Adrenal gland (tissue), 12 donors: Measurements from ENCODE around the gene TCEA3. TPM values are rescaled to one million over a fixed set of nuclear protein-coding genes. Genes with fewer than 3 reads are reported as not detected.

Experiments used
- DNase-seq, 7 donors: peaks; one replicate each; pipeline ENCODE4 v3.0.0-alpha.2; 2019 to 2020
- H3K27ac ChIP-seq, 5 donors: fragments of 200-600 bp; sonication (generic) in 4 of 5; 1 replicate in 3 of 5; 2 replicates in 2 of 5; pipeline versions ENCODE4 v1.5.1 to v1.8.0; 2016 to 2020; ENCODE audit warnings: mild to moderate bottlenecking in 1 of 5
- H3K27me3 ChIP-seq: fragments of 200-600 bp; 2 replicates; pipeline ENCODE4 v1.8.0; 2021
- H3K36me3 ChIP-seq, 2 donors: fragments of 200-600 bp; replicated peaks in 1 of 2; 1 replicate in 1 of 2; 2 replicates in 1 of 2; pipeline versions ENCODE4 v1.5.1 to v1.8.0; 2018 to 2022
- H3K4me1 ChIP-seq, 2 donors: fragments of 200-600 bp; replicated peaks in 1 of 2; 1 replicate in 1 of 2; 2 replicates in 1 of 2; pipeline versions ENCODE4 v1.5.1 to v1.8.0; 2018 to 2021
- H3K4me3 ChIP-seq, 4 donors: fragments of 200-600 bp; sonication (generic) in 3 of 4; one replicate each; pipeline ENCODE4 v1.5.1; 2016 to 2018
- H3K9me3 ChIP-seq, 3 donors: fragments of 200-600 bp; sonication (generic) in 1 of 3; replicated peaks in 1 of 3; 1 replicate in 2 of 3; 2 replicates in 1 of 3; pipeline versions ENCODE4 v1.5.1 to v1.8.0; 2016 to 2021
- CTCF ChIP-seq, 6 experiments: fragments of 450-650 bp in 4 of 6; fragments of 200-600 bp in 2 of 6; sonication (generic) in 1 of 6; IDR thresholded peaks; 1 replicate in 5 of 6; 2 replicates in 1 of 6; pipeline versions ENCODE4 v1.5.1 to v1.8.0; 2016 to 2021; ENCODE audit warnings: antibody characterized with exemption in 6 of 6, mild to moderate bottlenecking in 2 of 6, moderate library complexity in 1 of 6
- POLR2A ChIP-seq, 2 donors: fragments of 450-650 bp; IDR thresholded peaks; one replicate each; pipeline ENCODE4 v1.6.1; 2017; ENCODE audit warnings: antibody characterized with exemption in 2 of 2, mild to moderate bottlenecking in 2 of 2, moderate library complexity in 1 of 2
- WGBS, 4 donors: extraction: QIAGEN DNeasy Blood & Tissue Kit in 2 of 4; methylation state at CpG; one replicate each; pipeline versions ENCODE4 v1.1.5 to v1.1.7; 2013 to 2017; 5-methylcytosine and 5-hydroxymethylcytosine counted together
- intact Hi-C, 2 donors: fragments of 100-400 bp; cut with DNase I; formaldehyde crosslinking; loops; one replicate each; pipeline versions ENCODE4 v1.14.1 to v1.15.0; 2022 to 2023
- polyA plus RNA-seq, 3 donors: library from polyadenylated mRNA; stranded (reverse); fragments of 200-250 nt in 2 of 3; fragments of 350-450 nt in 1 of 3; fragmentation: Illumina TruSeq in 1 of 3; extraction: RNeasy Lipid Tissue Mini Kit (QIAGEN cat#74804) in 1 of 3; gene quantifications; one replicate each; pipeline ENCODE4 v1.2.3, GENCODE V29; 2013 to 2014
- total RNA-seq, 9 donors: library from RNA; depleted of rRNA in 4 of 9; stranded (reverse); fragments of >200 nt in 4 of 9; fragments of 120-200 nt in 1 of 9; fragmentation: NEBNext Ultra II Directional in 1 of 9; extraction: Animal tissue kit (Norgen Biotek cat#: 25700) in 1 of 9; gene quantifications; one replicate each; pipeline versions ENCODE4 v1.1.0 to v1.2.4, GENCODE V29; 2013 to 2023
- donor health status: healthy with polysubstance abuse.
- donor health status: Bipolar disorder and iron deficiency.
- donor health status: DM: yes; HTN: yes; CAD: no.
- donor health status: DM: no; HTN: no; CAD: no.
- donor health status: DM: no; HTN: no; CAD: no.
- donor health status: DM: yes; HTN: yes; CAD: no.

The TCEA3 gene
- total and polyA plus RNA-seq, 12 donors, result 23.6 to 171 (median 115) TPM

DNA sequence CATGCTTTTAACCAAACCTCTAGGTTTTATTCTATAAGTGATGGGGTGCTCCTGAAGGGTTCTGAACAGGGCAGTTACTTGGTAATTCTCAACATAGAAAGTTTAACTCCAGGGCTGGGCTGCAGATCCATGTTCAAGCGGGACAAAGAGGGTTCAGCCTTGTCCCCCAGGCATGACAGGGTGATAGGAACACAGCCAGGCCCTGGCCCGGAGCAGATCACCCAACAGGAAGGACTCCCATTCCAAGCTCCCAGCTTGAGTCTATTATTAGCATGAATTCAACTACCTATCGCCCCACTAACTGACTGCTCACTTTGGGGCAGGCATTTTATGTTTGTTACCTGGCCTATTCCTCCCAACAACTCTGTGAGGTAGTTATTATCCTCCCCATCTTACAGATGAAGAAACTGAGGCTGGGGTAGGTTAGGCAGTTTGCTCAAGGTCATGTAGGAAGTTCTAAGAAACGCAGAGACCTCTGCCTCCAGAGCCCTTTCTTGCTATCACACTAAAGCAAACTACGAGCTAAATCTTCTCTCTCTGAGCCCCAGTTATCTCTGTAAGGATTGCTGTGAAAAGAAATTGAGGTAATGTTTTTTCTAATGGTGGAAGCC is 44.9 kb upstream of the TCEA3 start:
- TF ChIP-seq POLR2A (IDR thresholded peaks at IDR 0.05) (no peak), CTCF (IDR thresholded peaks at IDR 0.05) (no peak)
- Histone ChIP-seq H3K4me1 (peaks cover 0 to 21% of the 10 kb centered on the region in 2 donors), H3K27ac (peak overlapping the region in 1 of 5 donors; percentile 71), H3K27me3 (no peaks in the 10 kb centered on the region), H3K36me3 (no peaks in the 10 kb centered on the region), H3K9me3 (no peaks in the 10 kb centered on the region), H3K4me3 (no peak overlapping the region)
- DNase-seq, result no peak
- WGBS, 4 donors, result 36 to 60% (median 55%) methylated on average over 5 of the region's 5 CpGs
- intact Hi-C loops, result no loop called here

DNA sequence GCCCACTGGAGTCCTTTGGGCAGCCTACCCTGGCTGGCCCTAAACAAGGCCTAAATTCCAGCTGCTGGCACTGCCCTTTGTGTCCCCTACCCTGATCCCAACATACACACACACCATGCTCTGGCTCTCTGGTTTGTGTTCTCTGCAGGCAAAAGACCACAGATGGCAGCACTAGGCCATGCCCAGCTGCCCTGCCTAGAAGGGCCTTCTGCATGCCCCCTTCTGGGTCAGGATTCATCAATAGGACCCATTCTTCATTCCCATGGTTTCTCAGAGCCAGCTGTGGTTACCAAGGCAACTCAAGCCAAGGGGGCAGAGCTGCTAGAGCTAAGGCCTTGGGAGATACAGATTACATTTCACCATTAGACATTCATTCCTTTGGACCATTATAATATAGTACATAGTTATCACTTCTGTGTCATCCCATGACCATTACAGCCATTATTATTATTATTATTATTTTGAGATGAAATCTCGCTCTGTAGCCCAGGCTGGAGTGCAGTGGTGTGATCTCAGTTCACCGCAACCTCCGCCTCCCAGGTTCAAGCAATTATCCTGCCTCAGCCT is 42.0 kb upstream of the TCEA3 start:
- no peaks in the 10 kb centered on the region for H3K36me3 ChIP-seq
- H3K27ac ChIP-seq, result no peak overlapping the region
- 98 to 100% (median 98%) methylated on average over 3 of the region's 3 CpGs for WGBS, 4 donors
- no peaks in the 10 kb centered on the region for H3K9me3 ChIP-seq
- no peak for DNase-seq
- TF ChIP-seq POLR2A (IDR thresholded peaks at IDR 0.05), result no peak
- TF ChIP-seq CTCF (IDR thresholded peaks at IDR 0.05), result no peak
- intact Hi-C loops, result no loop called here
- no peak overlapping the region for H3K4me3 ChIP-seq
- peaks cover 0 to 13% of the 10 kb centered on the region in 2 donors for H3K4me1 ChIP-seq
- H3K27me3 ChIP-seq, result no peaks in the 10 kb centered on the region

GRCh38 chr1:23463286-23463685 is 38.7 kb upstream of the TCEA3 start:
- DNase-seq, result no peak
- Histone ChIP-seq H3K9me3 (no peaks in the 10 kb centered on the region), H3K4me1 (no peaks in the 10 kb centered on the region), H3K4me3 (no peak overlapping the region), H3K36me3 (no peaks in the 10 kb centered on the region), H3K27me3 (no peaks in the 10 kb centered on the region), H3K27ac (no peak overlapping the region)
- WGBS, 4 donors, result 83 to 87% (median 84%) methylated on average over 3 of the region's 3 CpGs
- TF ChIP-seq CTCF (IDR thresholded peaks at IDR 0.05) (no peak), POLR2A (IDR thresholded peaks at IDR 0.05) (no peak)
- intact Hi-C loops, result no loop called here

GRCh38 chr1:23462766-23463165 is 38.2 kb upstream of the TCEA3 start:
- H3K36me3 ChIP-seq, result no peaks in the 10 kb centered on the region
- no peak overlapping the region for H3K4me3 ChIP-seq
- TF ChIP-seq CTCF (IDR thresholded peaks at IDR 0.05) (no peak), POLR2A (IDR thresholded peaks at IDR 0.05) (no peak)
- no peak overlapping the region for H3K27ac ChIP-seq
- DNase-seq, result no peak
- no peaks in the 10 kb centered on the region for H3K4me1 ChIP-seq
- H3K27me3 ChIP-seq, result no peaks in the 10 kb centered on the region
- no peaks in the 10 kb centered on the region for H3K9me3 ChIP-seq
- intact Hi-C loops, result no loop called here
- WGBS, 4 donors, result 95 to 100% (median 98%) methylated on average over 2 of the region's 2 CpGs
